H1 (cell line): ENCODE measurements around the gene DNAJB8. TPM values are rescaled to one million over a fixed set of nuclear protein-coding genes. Genes with fewer than 3 reads are reported as not detected.

Experiments
- CTCF ChIA-PET: fragments of 300-600 bp; sonication (Branson Sonifier 250); formaldehyde crosslinking; loops from one replicate; lab custom pipeline; 2021; ENCODE audit not compliant: partially characterized antibody; lab: Charles Lee
- POLR2A ChIA-PET: fragments of 300-600 bp; sonication (Branson Sonifier 250); formaldehyde crosslinking; loops from one replicate; lab custom pipeline; 2021; ENCODE audit warnings: inconsistent platforms; ENCODE audit not compliant: partially characterized antibody; lab: Charles Lee
- DNase-seq, 2 experiments: peaks; one replicate each; pipeline versions ENCODE4 v3.0.0 to v3.0.0-alpha.2; 2010 to 2022; ENCODE audit warnings: low spot score in 2 of 2, low read depth in 1 of 2, mixed read lengths in 1 of 2
- FAIRE-seq: peaks from 2 replicates; lab custom pipeline; 2011; peaks lifted over from hg19 to GRCh38; lab: Jason Lieb, UNC
- H2AFZ ChIP-seq: 2 replicates; pipeline ENCODE4 v1.8.1; 2012; ENCODE audit warnings: low read length, inconsistent platforms
- H2AK5ac ChIP-seq: 2 replicates; pipeline ENCODE4 v1.6.1; 2013; ENCODE audit warnings: low read depth, low read length
- H2BK120ac ChIP-seq: replicated peaks from 2 replicates; pipeline ENCODE3; 2013; ENCODE audit warnings: low read depth, low read length, inconsistent platforms
- H2BK12ac ChIP-seq: 2 replicates; pipeline ENCODE4 v1.6.1; 2013; ENCODE audit warnings: low read depth, low read length
- H2BK15ac ChIP-seq: 2 replicates; pipeline ENCODE4 v1.6.1; 2013; ENCODE audit warnings: low read length
- H2BK20ac ChIP-seq: 2 replicates; pipeline ENCODE4 v1.6.1; 2013; ENCODE audit warnings: low read length
- H2BK5ac ChIP-seq: 2 replicates; pipeline ENCODE4 v1.6.1; 2013; ENCODE audit warnings: low read depth, low read length
- H3K14ac ChIP-seq: 2 replicates; pipeline ENCODE4 v1.6.1; 2013; ENCODE audit warnings: inconsistent platforms; ENCODE audit not compliant: insufficient read length
- H3K18ac ChIP-seq: 2 replicates; pipeline ENCODE4 v1.6.1; 2013; ENCODE audit warnings: low read length; ENCODE audit errors: extremely low read depth
- H3K23ac ChIP-seq: 2 replicates; pipeline ENCODE4 v1.6.1; 2013; ENCODE audit warnings: inconsistent platforms; ENCODE audit not compliant: insufficient read length
- H3K23me2 ChIP-seq: 2 replicates; pipeline ENCODE4 v1.6.1; 2013; ENCODE audit warnings: low read depth, low read length
- H3K27ac ChIP-seq: 2 replicates; pipeline ENCODE4 v1.6.1; 2011; ENCODE audit warnings: low read depth, low read length, inconsistent platforms
- H3K27me3 ChIP-seq, 4 experiments: replicated peaks in 1 of 4; 1 replicate in 1 of 4; 2 replicates in 3 of 4; pipeline versions ENCODE4 v1.6.1 to v1.8.1; 2011 to 2013; ENCODE audit warnings: low read length in 3 of 4, mild to moderate bottlenecking in 3 of 4, inconsistent platforms in 2 of 4, mixed read lengths in 2 of 4, moderate library complexity in 1 of 4; ENCODE audit not compliant: control insufficient read depth in 3 of 4, insufficient read depth in 3 of 4; ENCODE audit errors: extremely low read depth in 1 of 4
- H3K36me3 ChIP-seq, 4 experiments: 2 replicates each; pipeline versions ENCODE4 v1.6.1 to v1.8.1; 2011 to 2013; ENCODE audit warnings: mild to moderate bottlenecking in 4 of 4, low read length in 3 of 4, moderate library complexity in 2 of 4, control low read depth in 1 of 4, inconsistent platforms in 1 of 4; ENCODE audit not compliant: insufficient read depth in 4 of 4, control insufficient read depth in 2 of 4
- H3K4ac ChIP-seq: replicated peaks from 2 replicates; pipeline ENCODE3; 2013; ENCODE audit warnings: low read length, low read depth, mixed read lengths, inconsistent platforms; ENCODE audit not compliant: insufficient read length
- H3K4me1 ChIP-seq, 4 experiments: replicated peaks in 1 of 4; 1 replicate in 1 of 4; 2 replicates in 3 of 4; pipeline versions ENCODE4 v1.6.1 to v1.8.1; 2011 to 2013; ENCODE audit warnings: low read length in 3 of 4, inconsistent platforms in 2 of 4, mixed read lengths in 1 of 4; ENCODE audit not compliant: insufficient read depth in 4 of 4, control insufficient read depth in 3 of 4
- H3K4me2 ChIP-seq, 2 experiments: 2 replicates each; pipeline versions ENCODE4 v1.6.1 to v1.8.1; 2011 to 2013; ENCODE audit warnings: low read depth in 2 of 2, low read length in 2 of 2, control low read depth in 1 of 2, inconsistent platforms in 1 of 2, mild to moderate bottlenecking in 1 of 2; ENCODE audit not compliant: insufficient read depth in 1 of 2
- H3K4me3 ChIP-seq, 4 experiments: fragments of 200-600, 300-600 bp in 1 of 4; sonication (generic), shearing (Covaris generic), sonication (Bioruptor Twin) in 1 of 4; 2 replicates each; pipeline versions ENCODE4 v1.5.1 to v1.8.1; 2011 to 2016; ENCODE audit warnings: low read length in 4 of 4, low read depth in 3 of 4, control low read depth in 2 of 4, inconsistent platforms in 2 of 4, mild to moderate bottlenecking in 2 of 4, mixed read lengths in 1 of 4, moderate library complexity in 1 of 4; ENCODE audit not compliant: insufficient read depth in 2 of 4; ENCODE audit errors: extremely low read depth in 1 of 4
- H3K56ac ChIP-seq: replicated peaks from 2 replicates; pipeline ENCODE3; 2013; ENCODE audit warnings: low read depth, mild to moderate bottlenecking, mixed read lengths, low read length, inconsistent platforms; ENCODE audit not compliant: insufficient read length
- H3K79me1 ChIP-seq: 2 replicates; pipeline ENCODE4 v1.6.1; 2013; ENCODE audit warnings: low read depth, low read length, control low read depth
- H3K79me2 ChIP-seq, 2 experiments: 2 replicates each; pipeline versions ENCODE4 v1.6.1 to v1.8.1; 2012 to 2013; ENCODE audit warnings: low read length in 2 of 2, mild to moderate bottlenecking in 2 of 2, inconsistent platforms in 1 of 2; ENCODE audit not compliant: insufficient read depth in 2 of 2, control insufficient read depth in 1 of 2
- H3K9ac ChIP-seq, 4 experiments: replicated peaks in 1 of 4; 1 replicate in 1 of 4; 2 replicates in 3 of 4; pipeline versions ENCODE4 v1.6.1 to v1.8.1; 2011 to 2013; ENCODE audit warnings: low read depth in 3 of 4, low read length in 3 of 4, control low read depth in 2 of 4, mild to moderate bottlenecking in 2 of 4, moderate library complexity in 2 of 4, inconsistent platforms in 1 of 4; ENCODE audit errors: extremely low read depth in 1 of 4
- H3K9me3 ChIP-seq, 2 experiments: 2 replicates each; pipeline versions ENCODE4 v1.6.1 to v1.8.1; 2012 to 2013; ENCODE audit warnings: mild to moderate bottlenecking in 2 of 2, moderate library complexity in 2 of 2, control low read depth in 1 of 2, inconsistent platforms in 1 of 2, low read depth in 1 of 2, low read length in 1 of 2, mixed read lengths in 1 of 2; ENCODE audit not compliant: insufficient read depth in 2 of 2
- H4K20me1 ChIP-seq, 2 experiments: replicated peaks in 1 of 2; 2 replicates each; pipeline versions ENCODE3 to v1.8.1; 2011 to 2013; ENCODE audit warnings: inconsistent platforms in 2 of 2, low read length in 2 of 2, mild to moderate bottlenecking in 1 of 2; ENCODE audit not compliant: insufficient read depth in 2 of 2, control insufficient read depth in 1 of 2
- H4K5ac ChIP-seq: 2 replicates; pipeline ENCODE4 v1.6.1; 2013; ENCODE audit warnings: low read length, low read depth, mixed read lengths, inconsistent platforms; ENCODE audit not compliant: insufficient read length
- H4K8ac ChIP-seq: 2 replicates; pipeline ENCODE4 v1.8.0; 2013; ENCODE audit warnings: mild to moderate bottlenecking, moderate library complexity, low read length, inconsistent platforms; ENCODE audit not compliant: insufficient read depth; ENCODE audit errors: extremely low read depth
- H4K91ac ChIP-seq: replicated peaks from 2 replicates; pipeline ENCODE3; 2013; ENCODE audit warnings: low read length, mixed read lengths, inconsistent platforms; ENCODE audit not compliant: insufficient read length
- GABPA ChIP-seq: IDR thresholded peaks from 2 replicates; pipeline ENCODE4 v1.6.1; 2011; ENCODE audit warnings: mild to moderate bottlenecking, low read length, moderate library complexity, borderline replicate concordance; ENCODE audit not compliant: insufficient read depth
- JUND ChIP-seq: IDR thresholded peaks from 2 replicates; pipeline ENCODE4 v1.6.1; 2011; ENCODE audit warnings: mild to moderate bottlenecking, improper control_type of control experiment, low read length
- RAD21 ChIP-seq, 2 experiments: IDR thresholded peaks in 1 of 2; conservative IDR thresholded peaks in 1 of 2; 2 replicates each; pipeline ENCODE4 v1.6.1; 2011; ENCODE audit warnings: low read depth in 2 of 2, low read length in 2 of 2, improper control_type of control experiment in 1 of 2, inconsistent platforms in 1 of 2, mild to moderate bottlenecking in 1 of 2, moderate library complexity in 1 of 2
- SAP30 ChIP-seq: fragments of 300-600 bp; sonication (generic); IDR thresholded peaks from 2 replicates; pipeline ENCODE4 v1.7.1; 2012; ENCODE audit warnings: low read length, moderate library complexity, mild to moderate bottlenecking, inconsistent platforms; ENCODE audit not compliant: insufficient read depth, insufficient replicate concordance
- SIN3A ChIP-seq, 2 experiments: IDR thresholded peaks in 1 of 2; conservative IDR thresholded peaks in 1 of 2; 2 replicates each; pipeline ENCODE4 v1.6.1; 2011 to 2012; ENCODE audit warnings: low read length in 2 of 2, improper control_type of control experiment in 1 of 2, low read depth in 1 of 2, mild to moderate bottlenecking in 1 of 2
- SIRT6 ChIP-seq: IDR thresholded peaks from one replicate; pipeline ENCODE4 v1.7.1; 2012; ENCODE audit warnings: low read length, inconsistent platforms
- SP2 ChIP-seq: IDR thresholded peaks from 2 replicates; pipeline ENCODE4 v1.6.1; 2012; ENCODE audit warnings: mild to moderate bottlenecking, low read length, inconsistent platforms
- SRF ChIP-seq: IDR thresholded peaks from 2 replicates; pipeline ENCODE4 v1.6.1; 2011; ENCODE audit warnings: mild to moderate bottlenecking, low read depth, low read length, moderate library complexity
- SUZ12 ChIP-seq: fragments of 200-600 bp; sonication (generic); IDR thresholded peaks from 2 replicates; pipeline ENCODE4 v1.6.1; 2012; ENCODE audit warnings: mild to moderate bottlenecking, inconsistent platforms, low read length, moderate library complexity, mixed read lengths
- TCF12 ChIP-seq: IDR thresholded peaks from 2 replicates; pipeline ENCODE4 v1.6.1; 2011; ENCODE audit warnings: low read depth, mild to moderate bottlenecking, low read length
- TEAD4 ChIP-seq: IDR thresholded peaks from 2 replicates; pipeline ENCODE4 v1.6.1; 2012; ENCODE audit warnings: low read depth, low read length, inconsistent platforms, mixed read lengths
- WGBS, 2 experiments: shearing (Covaris generic) in 1 of 2; methylation state at CpG; one replicate each; pipeline versions ENCODE4 v1.1.6 to v1.1.7; 2013 to 2015; ENCODE audit warnings: low lambda C conversion rate in 2 of 2, mixed read lengths in 2 of 2, inconsistent platforms in 1 of 2, low coverage in 1 of 2, missing lambda C conversion rate in 1 of 2; ENCODE audit not compliant: insufficient replicate concordance in 2 of 2, insufficient coverage in 1 of 2, insufficient read length in 1 of 2; ENCODE audit errors: extremely low coverage in 1 of 2, missing lambda C conversion rate in 1 of 2; 5-methylcytosine and 5-hydroxymethylcytosine counted together
- polyA plus RNA-seq, 7 experiments: library from polyadenylated mRNA; depleted of rRNA in 3 of 7; stranded (reverse) in 5 of 7; unstranded in 2 of 7; fragments of >200 nt in 5 of 7; fragments of 200-250 nt in 2 of 7; gene quantifications; 1 replicate in 5 of 7; 2 replicates in 1 of 7; 4 replicates in 1 of 7; pipeline versions ENCODE4 v1.2.1 to v1.2.3, GENCODE V29; 2011 to 2013; ENCODE audit warnings: missing spikeins in 2 of 7, mixed read lengths in 2 of 7
- total RNA-seq: library from RNA; stranded (reverse); fragmentation: NEBNext Ultra II Directional; extraction: Animal tissue kit (Norgen Biotek cat#: 25700); gene quantifications from 2 replicates; pipeline ENCODE4 v1.2.1, GENCODE V29; 2021
- TF ChIP-seq, protein P1 (sequence below): IDR thresholded peaks from 2 replicates; pipeline ENCODE4 v1.6.1; 2011; ENCODE audit warnings: low read depth, mild to moderate bottlenecking, low read length; ENCODE audit not compliant: insufficient read depth

The DNAJB8 gene
- total and polyA plus RNA-seq, 2 of the 8 experiments (the other 6 are each of a cell fraction or from before 2014, with no cell fraction given) = not detected

DNA sequence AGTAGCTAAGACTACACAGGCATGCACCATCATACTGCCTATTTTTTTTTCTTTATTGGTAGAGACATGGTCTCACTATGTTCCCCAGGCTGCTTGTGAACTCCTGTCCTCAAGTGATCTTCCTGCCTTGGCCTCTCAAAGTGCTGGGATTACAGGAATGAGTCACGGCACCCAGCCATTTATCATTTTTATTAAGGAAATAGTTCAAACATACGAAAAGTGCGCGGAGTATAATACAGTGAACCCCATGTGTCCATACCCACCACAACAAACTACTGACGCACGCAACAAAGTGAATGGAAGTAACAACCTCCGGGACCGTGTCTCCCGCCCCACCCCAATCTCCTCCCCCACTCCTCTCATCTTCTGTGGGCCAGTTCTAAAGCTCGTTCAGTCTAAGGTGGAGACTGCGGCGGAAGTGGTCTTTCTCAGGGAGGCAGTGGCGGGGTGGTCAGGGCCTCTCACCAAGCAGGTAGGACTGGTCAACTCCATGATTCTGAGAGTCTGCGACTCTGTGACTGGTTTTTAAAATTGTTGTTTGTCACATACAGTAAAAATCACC is 42.1 kb downstream of the DNAJB8 start:
- Histone ChIP-seq H2AFZ (no peak overlapping the region), H3K36me3 (no peaks in the 10 kb centered on the region), H4K8ac (no peak overlapping the region), H3K23ac (no peak overlapping the region), H3K4ac (no peak overlapping the region), H3K4me2 (no peak overlapping the region), H3K79me1 (no peaks in the 10 kb centered on the region), H2AK5ac (peak overlapping the region; percentile 30; the same call in 1 of the 2 replicates), H3K79me2 (no peaks in the 10 kb centered on the region), H3K23me2 (no peaks in the 10 kb centered on the region), H2BK12ac (no peak overlapping the region), H3K14ac (no peak overlapping the region), H4K5ac (no peak overlapping the region), H4K20me1 (peaks cover 5 to 8% of the 10 kb centered on the region in 2 experiments), H3K9ac (no peak overlapping the region), H3K9me3 (no peaks in the 10 kb centered on the region), H3K27me3 (peaks cover 3 to 46% (median 35%) of the 10 kb centered on the region in 4 experiments), H2BK20ac (no peak overlapping the region), H3K56ac (no peak overlapping the region), H3K27ac (no peak overlapping the region), H4K91ac (no peak overlapping the region), H2BK5ac (no peak overlapping the region), H2BK120ac (no peak overlapping the region), H3K4me3 (no peak overlapping the region), H3K4me1 (peaks cover 0 to 14% (median 11%) of the 10 kb centered on the region in 4 experiments; a peak in 5 of 7 replicates), H3K18ac (no peak overlapping the region), H2BK15ac (no peak overlapping the region)
- ChIA-PET CTCF (interaction anchor here (0.7 to 11.0 kb wide), 19 partner anchors 8 to 252 kb away, joined by 3 to 144 read pairs (median 13); partner anchors contain the start of gene GATA2), POLR2A (interaction anchor here (1.3 to 1.7 kb wide), 2 partner anchors 13 to 37 kb away, joined by 4 read pairs; no protein-coding TSS in a partner anchor)
- FAIRE-seq (no peak), DNase-seq (no peak)
- 90% methylated on average over 14 of the region's 14 CpGs; no CpG with 5 or more reads in 1 of the 2 experiments for WGBS, 2 experiments
- TF ChIP-seq GABPA (no peak), TCF12 (no peak), SIN3A (conservative IDR thresholded peaks at IDR 0.05 in 1 of 2, IDR thresholded peaks at IDR 0.05 in 1 of 2; ENCODE audit: low read depth in 1 of 2, low read length in 2 of 2) (no peak), RAD21 (IDR thresholded peaks at IDR 0.05 in 1 of 2, conservative IDR thresholded peaks at IDR 0.05 in 1 of 2; ENCODE audit: low read depth in 2 of 2, low read length in 2 of 2) (no peak), TEAD4 (no peak), SP2 (no peak), SUZ12 (no peak), SIRT6 (no peak), JUND (no peak), SAP30 (no peak), SRF (no peak)
- TF ChIP-seq, protein P1, sequence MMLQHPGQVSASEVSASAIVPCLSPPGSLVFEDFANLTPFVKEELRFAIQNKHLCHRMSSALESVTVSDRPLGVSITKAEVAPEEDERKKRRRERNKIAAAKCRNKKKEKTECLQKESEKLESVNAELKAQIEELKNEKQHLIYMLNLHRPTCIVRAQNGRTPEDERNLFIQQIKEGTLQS = no peak
